ENCODE results near the gene MGMT. TPM values are rescaled to one million over a fixed set of nuclear protein-coding genes. Genes with fewer than 3 reads are reported as not detected.

MGMT gene
- total RNA-seq, 2 donors from 2014 or later: 41.1 to 50.4 TPM

DNA sequence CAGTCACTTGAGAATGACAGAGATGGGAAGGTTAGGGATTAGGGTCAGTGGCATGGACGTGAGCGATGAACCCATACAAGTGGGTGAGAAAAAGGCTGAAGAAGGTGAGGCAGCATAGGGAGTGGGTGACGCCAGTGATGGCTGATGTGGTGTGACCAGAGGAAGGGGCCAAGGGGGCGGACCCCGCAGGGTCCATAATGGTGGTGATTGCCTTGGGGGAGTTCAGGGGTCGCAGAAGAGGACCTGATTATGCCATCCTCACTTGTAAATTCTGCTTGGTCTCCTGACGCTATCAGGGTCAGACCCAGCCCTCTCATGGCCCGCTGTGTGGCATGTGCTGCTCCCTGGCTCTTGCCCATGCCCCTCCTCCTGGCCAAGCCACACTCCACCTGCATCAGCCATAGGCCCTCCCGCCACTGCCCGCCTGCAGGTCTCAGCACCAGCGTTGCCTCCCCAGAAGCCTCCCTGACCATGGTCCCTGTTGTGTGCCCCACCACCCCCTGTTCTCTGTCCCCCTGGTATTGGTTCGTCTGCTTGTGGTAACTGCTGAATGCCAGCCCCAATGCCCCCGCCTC, 261.3 kb downstream of the MGMT start:
- TF ChIP-seq CTCF (IDR thresholded peaks at IDR 0.05) (no peak), POLR2AphosphoS5 (IDR thresholded peaks at IDR 0.05) (no peak), POLR2A (IDR thresholded peaks at IDR 0.05) (no peak)
- Histone ChIP-seq H3K4me3 (no peak overlapping the region), H3K4me1 (replicated peaks) (no peaks in the 10 kb centered on the region), H3K27me3 (replicated peaks; ENCODE audit: insufficient read depth) (no peaks in the 10 kb centered on the region), H3K36me3 (no peaks in the 10 kb centered on the region), H3K9me3 (no peaks in the 10 kb centered on the region), H3K27ac (no peak overlapping the region)
- 97% methylated on average over 13 of the region's 13 CpGs for WGBS
- intact Hi-C loops (cut with DNase I): no loop called here
- DNase-seq (ENCODE audit: low spot score): no peak

DNA sequence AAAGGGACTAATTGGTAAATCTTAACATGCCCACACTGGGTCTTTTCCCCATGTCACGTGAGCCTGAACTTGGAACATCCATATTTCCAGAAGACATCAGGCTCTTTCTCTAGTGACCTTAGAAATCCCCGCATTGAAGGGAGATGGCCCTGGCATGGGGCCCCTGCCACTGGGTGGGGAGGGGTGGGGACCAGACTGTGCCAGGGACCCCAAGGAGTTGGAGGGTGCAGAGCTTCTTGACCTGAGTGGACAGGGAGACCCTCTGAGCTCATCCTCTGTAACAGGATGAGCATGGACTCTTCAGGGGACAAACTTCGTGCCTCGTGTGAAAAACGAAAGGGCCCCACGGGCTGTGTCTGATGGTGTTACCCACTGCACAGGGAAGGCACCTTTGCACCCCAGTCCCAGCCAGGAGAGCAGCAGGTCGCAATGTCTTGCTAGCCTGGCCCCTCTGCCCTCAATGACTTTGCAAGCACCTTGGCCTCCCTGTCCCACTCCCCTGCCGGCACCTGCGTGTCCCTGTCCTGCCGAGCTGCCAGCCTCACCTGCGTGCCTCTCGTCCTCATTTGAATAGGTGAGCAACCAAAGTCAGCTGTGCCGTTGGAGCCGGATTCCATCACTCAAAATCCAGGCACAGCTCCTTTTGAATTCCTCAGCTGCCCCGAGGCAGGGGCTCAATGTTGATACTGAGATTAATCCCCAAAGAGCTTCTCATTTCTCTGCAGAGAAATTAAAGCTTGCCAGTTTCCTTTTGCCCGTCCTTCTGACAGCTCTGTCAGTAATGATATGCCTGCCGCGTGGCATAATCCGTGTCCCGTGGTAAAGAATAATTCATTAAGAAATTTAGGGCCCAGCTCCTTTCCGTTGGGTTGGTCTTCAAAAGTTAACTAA, 262.1 kb downstream of the MGMT start:
- H3K27ac ChIP-seq: no peak overlapping the region
- H3K9me3 ChIP-seq: no peaks in the 10 kb centered on the region
- no peak overlapping the region for H3K4me3 ChIP-seq
- intact Hi-C loops (cut with DNase I): no loop called here
- WGBS: 96% methylated on average over 21 of the region's 21 CpGs
- no peaks in the 10 kb centered on the region for H3K4me1 ChIP-seq (replicated peaks)
- TF ChIP-seq POLR2A (IDR thresholded peaks at IDR 0.05): no peak
- no peak for TF ChIP-seq POLR2AphosphoS5 (IDR thresholded peaks at IDR 0.05)
- no peak for TF ChIP-seq CTCF (IDR thresholded peaks at IDR 0.05)
- no peaks in the 10 kb centered on the region for H3K36me3 ChIP-seq
- no peak for DNase-seq (ENCODE audit: low spot score)
- no peaks in the 10 kb centered on the region for H3K27me3 ChIP-seq (replicated peaks; ENCODE audit: insufficient read depth)

DNA sequence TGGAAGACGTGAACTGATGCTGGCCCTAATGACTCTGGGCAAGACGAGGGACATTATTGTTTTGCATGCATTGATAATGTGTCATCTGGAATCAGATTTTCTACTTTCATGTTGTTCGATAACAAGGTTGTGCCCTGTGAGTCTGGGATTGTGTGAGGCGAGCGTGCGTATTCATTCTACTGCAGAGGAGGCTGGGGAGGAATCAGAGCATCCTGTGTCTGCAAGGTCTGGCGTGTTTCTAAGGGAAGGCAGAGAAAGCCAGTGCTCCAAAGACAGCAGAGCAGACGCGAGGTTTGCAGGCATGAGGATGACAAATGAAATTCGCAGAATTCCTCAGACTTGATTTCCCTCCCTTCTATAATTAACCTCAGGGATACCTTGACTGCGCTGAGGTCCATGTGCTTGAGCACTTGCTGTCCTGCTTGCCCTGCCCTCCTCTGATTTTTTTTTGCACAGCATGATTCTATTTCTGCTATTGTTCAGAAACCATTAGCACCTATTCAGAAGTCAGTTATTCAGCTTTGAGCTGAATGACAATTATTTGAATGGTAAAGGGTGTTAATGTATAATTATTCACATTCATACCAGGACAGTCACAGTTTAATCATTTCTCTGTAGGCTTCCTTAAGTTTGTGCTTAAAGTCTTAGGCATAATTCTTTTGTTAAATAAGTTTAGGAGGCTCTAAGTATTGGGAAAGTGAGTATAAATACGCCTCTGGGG, 263.4 kb downstream of the MGMT start:
- Histone ChIP-seq H3K4me3 (no peak overlapping the region), H3K27me3 (replicated peaks; ENCODE audit: insufficient read depth) (no peaks in the 10 kb centered on the region), H3K9me3 (no peaks in the 10 kb centered on the region), H3K27ac (no peak overlapping the region), H3K36me3 (no peaks in the 10 kb centered on the region), H3K4me1 (replicated peaks) (no peaks in the 10 kb centered on the region)
- DNase-seq (ENCODE audit: low spot score): no peak
- intact Hi-C loops (cut with DNase I): no loop called here
- 94% methylated on average over 12 of the region's 12 CpGs for WGBS
- TF ChIP-seq POLR2AphosphoS5 (IDR thresholded peaks at IDR 0.05) (no peak), CTCF (IDR thresholded peaks at IDR 0.05) (no peak), POLR2A (IDR thresholded peaks at IDR 0.05) (no peak)

- intact Hi-C loops (cut with DNase I): no loop called here
- no peak overlapping the region for H3K27ac ChIP-seq
- no peaks in the 10 kb centered on the region for H3K27me3 ChIP-seq (replicated peaks; ENCODE audit: insufficient read depth)
- WGBS: 58% methylated on average over 10 of the region's 10 CpGs
- H3K9me3 ChIP-seq: no peaks in the 10 kb centered on the region
- H3K36me3 ChIP-seq: no peaks in the 10 kb centered on the region
- H3K4me1 ChIP-seq (replicated peaks): no peaks in the 10 kb centered on the region
- no peak overlapping the region for H3K4me3 ChIP-seq
- DNase-seq (ENCODE audit: low spot score): no peak
- no peak for TF ChIP-seq POLR2A (IDR thresholded peaks at IDR 0.05)
- no peak for TF ChIP-seq CTCF (IDR thresholded peaks at IDR 0.05)
- no peak for TF ChIP-seq POLR2AphosphoS5 (IDR thresholded peaks at IDR 0.05)
These were observed 263.9 kb downstream of the MGMT start for GRCh38 chr10:129730993-129731325.
